HCT116 (cell line): ENCODE results near the gene SPTBN1. TPM values are rescaled to one million over a fixed set of nuclear protein-coding genes. Genes with fewer than 3 reads are reported as not detected.

Experiments used
- ATAC-seq: fragments of 200-7000 bp; cut with Tn5 transposase; 2 replicates; pipeline ENCODE4 v1.9.1; 2020; ENCODE audit warnings: mild to moderate bottlenecking, moderate library complexity
- BruUV-seq: library from RNA; stranded (reverse); fragments of 400-500 nt; replicated peaks from 2 replicates; lab custom pipeline; 2021; lab: Mats Ljungman, UMichigan
- CTCF ChIA-PET: fragments of 300-600 bp; sonication (Branson Sonifier 250); formaldehyde crosslinking; loops from one replicate; lab custom pipeline; 2021; ENCODE audit warnings: antibody characterized with exemption; lab: Charles Lee
- POLR2A ChIA-PET: fragments of 300-600, 350-600 bp; sonication (Branson Sonifier 250); formaldehyde crosslinking; loops from one replicate; lab custom pipeline; 2021; ENCODE audit warnings: antibody characterized with exemption; lab: Charles Lee
- RAD21 ChIA-PET, 2 experiments: fragments of 300-600 bp; sonication (Branson Sonifier 250); formaldehyde crosslinking; loops; one replicate each; lab custom pipeline; 2023; ENCODE audit warnings: low total read pairs in 2 of 2; ENCODE audit not compliant: uncharacterized antibody in 2 of 2, unreplicated experiment in 2 of 2, low non-redundant PET in 1 of 2; lab: Charles Lee
- DNase-seq: peaks from one replicate; pipeline ENCODE4 v3.0.0-alpha.2; 2010; ENCODE audit warnings: low read depth, low spot score
- H2AFZ ChIP-seq: fragments of 200-600 bp; shearing (Covaris generic), sonication (generic); 2 replicates; pipeline ENCODE4 v1.6.1; 2017; ENCODE audit warnings: low read depth, mixed run types, mixed read lengths, antibody characterized with exemption, low read length; ENCODE audit not compliant: poor library complexity, severe bottlenecking
- H3K27ac ChIP-seq: 2 replicates; pipeline ENCODE4 v1.5.1; 2012; ENCODE audit warnings: low read depth, low read length
- H3K27me3 ChIP-seq: fragments of 200-600 bp; sonication (generic); 2 replicates; pipeline ENCODE4 v1.6.1; 2016; ENCODE audit warnings: mixed run types, low read length, mixed read lengths; ENCODE audit not compliant: insufficient read depth
- H3K36me3 ChIP-seq, 2 experiments: fragments of 200-500 bp in 1 of 2; fragments of 200-600 bp in 1 of 2; sonication (Bioruptor generic) in 1 of 2; sonication (generic) in 1 of 2; 2 replicates each; pipeline versions ENCODE4 v1.5.1 to v1.6.1; 2014 to 2016; ENCODE audit warnings: low read length in 2 of 2, inconsistent platforms in 1 of 2, mixed read lengths in 1 of 2, mixed run types in 1 of 2; ENCODE audit not compliant: insufficient read depth in 2 of 2, control insufficient read depth in 1 of 2
- H3K4me1 ChIP-seq, 2 experiments: fragments of 200-600 bp in 1 of 2; sonication (generic) in 1 of 2; 2 replicates each; pipeline versions ENCODE4 v1.5.1 to v1.6.1; 2012 to 2017; ENCODE audit warnings: low read length in 2 of 2, inconsistent platforms in 1 of 2, mild to moderate bottlenecking in 1 of 2, mixed read lengths in 1 of 2, mixed run types in 1 of 2, moderate library complexity in 1 of 2; ENCODE audit not compliant: insufficient read depth in 2 of 2, control insufficient read depth in 1 of 2
- H3K4me2 ChIP-seq: fragments of 200-600 bp; sonication (generic); 2 replicates; pipeline ENCODE4 v1.6.1; 2017; ENCODE audit warnings: mixed run types, low read length, mixed read lengths
- H3K4me3 ChIP-seq, 2 experiments: fragments of 200-600 bp in 1 of 2; sonication (generic) in 1 of 2; replicated peaks in 1 of 2; 2 replicates each; pipeline ENCODE4 v1.5.1; 2011 to 2016; ENCODE audit warnings: low read length in 2 of 2, control low read depth in 1 of 2, low read depth in 1 of 2, mild to moderate bottlenecking in 1 of 2, mixed read lengths in 1 of 2, mixed run types in 1 of 2
- H3K79me2 ChIP-seq: fragments of 200-600 bp; sonication (generic); 2 replicates; pipeline ENCODE4 v1.6.1; 2017; ENCODE audit warnings: mild to moderate bottlenecking, mixed run types, low read length, moderate library complexity, mixed read lengths; ENCODE audit not compliant: insufficient read depth
- H3K9ac ChIP-seq: fragments of 200-600 bp; sonication (generic); 2 replicates; pipeline ENCODE4 v1.6.1; 2016; ENCODE audit warnings: low read length, mixed read lengths
- H3K9me2 ChIP-seq: fragments of 200-600 bp; sonication (generic), shearing (Covaris generic); 2 replicates; pipeline ENCODE4 v1.6.1; 2017; ENCODE audit warnings: mixed run types, mild to moderate bottlenecking, moderate library complexity; ENCODE audit not compliant: insufficient read depth
- H3K9me3 ChIP-seq, 2 experiments: fragments of 200-500 bp in 1 of 2; fragments of 200-600 bp in 1 of 2; sonication (Bioruptor generic) in 1 of 2; sonication (generic) in 1 of 2; 2 replicates each; pipeline ENCODE4 v1.6.1; 2014 to 2017; ENCODE audit warnings: low read length in 2 of 2, mixed read lengths in 2 of 2, inconsistent platforms in 1 of 2, low read depth in 1 of 2, mild to moderate bottlenecking in 1 of 2, mixed run types in 1 of 2, moderate library complexity in 1 of 2; ENCODE audit not compliant: control insufficient read depth in 1 of 2, insufficient read depth in 1 of 2
- H4K20me1 ChIP-seq: fragments of 200-600 bp; sonication (generic), shearing (Covaris generic); 2 replicates; pipeline ENCODE4 v1.6.1; 2017; ENCODE audit warnings: mixed run types, mild to moderate bottlenecking, moderate library complexity; ENCODE audit not compliant: insufficient read depth
- CEBPB ChIP-seq: IDR thresholded peaks from 2 replicates; pipeline ENCODE4 v1.6.1; 2012; ENCODE audit warnings: low read depth
- CTCF ChIP-seq, 3 experiments: fragments of 200-600 bp in 1 of 3; sonication (generic) in 1 of 3; IDR thresholded peaks in 2 of 3; conservative IDR thresholded peaks in 1 of 3; 2 replicates each; pipeline ENCODE4 v1.5.1; 2012 to 2017; ENCODE audit warnings: low read depth in 2 of 3, low read length in 2 of 3, antibody characterized with exemption in 1 of 3, borderline replicate concordance in 1 of 3, control low read depth in 1 of 3, mild to moderate bottlenecking in 1 of 3, mixed read lengths in 1 of 3, mixed run types in 1 of 3, moderate library complexity in 1 of 3; ENCODE audit not compliant: insufficient read depth in 1 of 3
- EGR1 ChIP-seq: IDR thresholded peaks from 2 replicates; pipeline ENCODE4 v1.6.1; 2012; ENCODE audit warnings: low read depth
- ELF1 ChIP-seq: IDR thresholded peaks from 2 replicates; pipeline ENCODE4 v1.6.1; 2012; ENCODE audit warnings: low read depth, borderline replicate concordance
- EZH2phosphoT487 ChIP-seq: fragments of 200-600 bp; IDR thresholded peaks from 2 replicates; pipeline ENCODE4 v1.6.1; 2018; ENCODE audit warnings: antibody characterized with exemption, borderline replicate concordance
- FOSL1 ChIP-seq: IDR thresholded peaks from 2 replicates; pipeline ENCODE4 v1.6.1; 2012; ENCODE audit warnings: low read depth
- JUND ChIP-seq: IDR thresholded peaks from 2 replicates; pipeline ENCODE4 v1.6.1; 2012
- MAX ChIP-seq: IDR thresholded peaks from 2 replicates; pipeline ENCODE4 v1.6.1; 2012
- POLR2A ChIP-seq: IDR thresholded peaks from 2 replicates; pipeline ENCODE4 v1.7.0; 2011; ENCODE audit warnings: borderline replicate concordance; ENCODE audit not compliant: insufficient read depth, insufficient read length; ENCODE audit errors: extremely low read depth
- RAD21 ChIP-seq: IDR thresholded peaks from 2 replicates; pipeline ENCODE4 v1.6.1; 2012; ENCODE audit warnings: low read depth, mild to moderate bottlenecking
- SIN3A ChIP-seq: IDR thresholded peaks from 2 replicates; pipeline ENCODE4 v1.6.1; 2012; ENCODE audit warnings: low read depth
- SP1 ChIP-seq: IDR thresholded peaks from 2 replicates; pipeline ENCODE4 v1.6.1; 2012; ENCODE audit warnings: low read depth
- SRF ChIP-seq: IDR thresholded peaks from 2 replicates; pipeline ENCODE4 v1.6.1; 2012; ENCODE audit warnings: low read depth
- TCF7L2 ChIP-seq: IDR thresholded peaks from 2 replicates; pipeline ENCODE4 v1.7.0; 2011; ENCODE audit warnings: borderline replicate concordance, inconsistent platforms; ENCODE audit not compliant: insufficient read depth, insufficient read length; ENCODE audit errors: extremely low read depth
- ZFX ChIP-seq: fragments of 450-650 bp; IDR thresholded peaks from 2 replicates; pipeline ENCODE4 v1.6.1; 2017
- intact Hi-C: fragments of 100-400 bp; cut with micrococcal nuclease; formaldehyde crosslinking; loops from 2 replicates; pipeline ENCODE4 v1.10.0; 2022
- total RNA-seq: library from RNA; stranded (reverse); gene quantifications from one replicate; pipeline ENCODE4 v1.2.1, GENCODE V29; 2021; ENCODE audit not compliant: unreplicated experiment

Gene SPTBN1
- total RNA-seq, 1 experiment from 2014 or later, result 84.4 TPM

GRCh38 chr2:54638774-54639187 is 182.7 kb downstream of the SPTBN1 start:
- no peak overlapping the region for H3K4me2 ChIP-seq
- POLR2A ChIA-PET, result no interaction called here
- H3K36me3 ChIP-seq, result peaks cover 5 to 9% of the 10 kb centered on the region in 2 experiments; a peak in 1 of 4 replicates
- no peak overlapping the region for H2AFZ ChIP-seq
- no peaks in the 10 kb centered on the region for H3K79me2 ChIP-seq
- BruUV-seq, result TSS peak; percentile 33
- no peak overlapping the region for H3K27ac ChIP-seq
- H3K4me3 ChIP-seq, result no peak overlapping the region
- TF ChIP-seq JUND (no peak), EZH2phosphoT487 (no peak), SP1 (no peak), ZFX (no peak), MAX (no peak), ELF1 (no peak), RAD21 (no peak), CTCF (IDR thresholded peaks at IDR 0.05 in 2 of 3, conservative IDR thresholded peaks at IDR 0.05 in 1 of 3; ENCODE audit: borderline replicate concordance in 1 of 3, insufficient read depth in 1 of 3, low read depth in 2 of 3, low read length in 2 of 3) (no peak), CEBPB (no peak), SRF (no peak), EGR1 (no peak), SIN3A (no peak), TCF7L2 (no peak), POLR2A (no peak), FOSL1 (no peak)
- ATAC-seq (no peak), DNase-seq (no peak)
- H4K20me1 ChIP-seq, result 0 out of 2 replicates have a peak, but pooled peaks cover 3% of the 10 kb centered on the region
- no peaks in the 10 kb centered on the region for H3K4me1 ChIP-seq
- no peaks in the 10 kb centered on the region for H3K9me2 ChIP-seq
- H3K9me3 ChIP-seq, result no peaks in the 10 kb centered on the region
- intact Hi-C loops, result no loop called here
- no peaks in the 10 kb centered on the region for H3K27me3 ChIP-seq
- RAD21 ChIA-PET, result no interaction called here
- CTCF ChIA-PET, result interaction anchor here (1.7 kb wide), 1 partner anchor 27 kb away, joined by 4 read pairs; no protein-coding TSS in a partner anchor
- no peak overlapping the region for H3K9ac ChIP-seq
